NCI-H82 treated with DMSO at 0.1 percent for 48 hours (cell line): Measurements from ENCODE around the gene PADI1.

Experiments used
- DNase-seq: peaks from one replicate; lab custom pipeline; 2025; ENCODE audit not compliant: unreplicated experiment; lab: John Stamatoyannopoulos, UW

Gene PADI1

DNA sequence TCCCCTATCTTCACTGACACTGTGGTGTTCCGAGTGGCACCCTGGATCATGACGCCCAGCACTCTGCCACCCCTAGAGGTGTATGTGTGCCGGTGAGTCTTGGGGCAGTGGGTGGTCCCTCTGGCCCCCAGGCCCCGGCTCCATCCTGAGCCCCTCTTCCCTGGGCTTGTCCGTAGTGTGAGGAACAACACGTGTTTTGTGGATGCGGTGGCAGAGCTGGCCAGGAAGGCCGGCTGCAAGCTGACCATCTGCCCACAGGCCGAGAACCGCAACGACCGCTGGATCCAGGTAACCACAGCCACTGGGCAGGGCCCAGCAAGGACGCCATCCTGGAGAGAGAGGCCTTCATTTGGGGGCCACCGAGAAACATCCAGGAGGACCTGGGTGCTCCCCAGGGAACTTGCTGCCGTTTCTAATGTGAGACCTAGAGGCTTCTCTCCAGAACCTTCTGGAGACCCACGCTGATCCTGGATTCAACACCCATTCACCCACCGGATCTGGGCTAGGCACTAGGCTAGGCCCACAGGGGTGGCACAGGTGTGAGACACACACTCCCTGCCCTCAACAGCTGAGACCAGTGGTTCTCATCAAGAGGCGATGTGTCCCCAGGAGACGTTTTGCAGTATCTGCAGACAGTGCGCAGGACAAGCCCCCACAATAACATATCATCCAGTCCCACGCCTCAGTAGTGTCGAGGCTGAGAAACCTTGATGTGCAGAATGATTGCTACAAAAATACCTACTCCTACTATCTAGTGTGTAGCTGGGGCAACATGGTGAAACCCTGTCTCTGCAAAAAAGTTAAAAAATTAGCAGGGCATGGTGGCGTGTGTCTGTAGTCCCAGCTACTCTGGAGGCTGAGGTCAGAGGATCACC is 66.2 kb downstream of the PADI1 start:
- DNase-seq: no peak

- DNase-seq: no peak
Observed at GRCh38 chr1:17272066-17272465, 67.1 kb downstream of the PADI1 start.

GRCh38 chr1:17272646-17273045 is 67.7 kb downstream of the PADI1 start:
- DNase-seq: no peak

- no peak for DNase-seq
Observed at GRCh38 chr1:17273096-17273495, 68.2 kb downstream of the PADI1 start.

- DNase-seq: no peak
Observed at GRCh38 chr1:17274186-17275170, 69.5 kb downstream of the PADI1 start.

DNA sequence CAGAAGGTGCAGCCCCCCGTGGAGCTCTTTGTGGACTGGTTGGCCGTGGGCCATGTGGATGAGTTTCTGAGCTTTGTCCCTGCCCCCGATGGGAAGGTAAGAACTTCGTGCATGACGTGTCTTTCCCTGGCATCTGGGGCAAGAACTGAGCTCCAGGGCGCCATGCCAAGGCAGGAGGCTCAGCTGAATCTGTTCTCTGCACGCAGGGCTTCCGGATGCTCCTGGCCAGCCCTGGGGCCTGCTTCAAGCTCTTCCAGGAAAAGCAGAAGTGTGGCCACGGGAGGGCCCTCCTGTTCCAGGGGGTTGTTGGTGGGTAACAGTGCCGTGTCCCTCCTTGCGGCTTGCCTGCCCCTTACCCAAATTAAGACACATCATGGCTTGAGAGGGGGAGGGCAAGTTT is 71.6 kb downstream of the PADI1 start:
- DNase-seq: no peak

DNA sequence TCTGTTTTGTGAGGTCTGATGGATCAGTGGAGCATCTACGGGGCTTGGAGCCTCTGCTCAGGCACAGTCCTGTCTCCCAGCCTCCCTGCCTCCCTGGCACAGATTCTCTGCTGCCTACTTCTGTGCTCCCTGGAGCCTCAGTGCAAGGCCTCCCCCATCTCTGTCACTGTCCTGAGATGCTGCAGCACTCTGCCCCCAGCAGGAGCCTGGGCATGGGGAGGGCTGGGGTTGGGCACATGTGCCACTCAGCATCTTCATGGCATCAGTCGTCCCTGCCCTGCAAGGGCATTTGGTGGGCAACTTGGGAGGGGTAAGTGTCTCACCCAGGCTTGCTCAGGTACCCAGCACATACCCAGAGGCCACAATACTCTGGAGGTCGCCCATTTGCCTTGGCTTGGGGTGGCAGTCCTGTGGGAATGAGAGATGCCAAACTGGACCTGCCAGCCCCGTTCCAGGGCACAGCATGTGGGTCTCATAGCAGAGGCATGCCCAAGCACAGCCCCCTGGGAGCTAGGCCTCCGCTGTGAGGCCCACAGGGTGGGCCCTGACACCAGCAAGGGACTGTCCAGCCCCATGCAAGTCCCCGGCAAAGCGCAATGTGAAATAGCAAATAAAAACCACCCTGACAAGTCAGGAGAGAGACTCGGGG is 72.7 kb downstream of the PADI1 start:
- no peak for DNase-seq

GRCh38 chr1:17278996-17279830 is 74.3 kb downstream of the PADI1 start:
- no peak for DNase-seq

DNA sequence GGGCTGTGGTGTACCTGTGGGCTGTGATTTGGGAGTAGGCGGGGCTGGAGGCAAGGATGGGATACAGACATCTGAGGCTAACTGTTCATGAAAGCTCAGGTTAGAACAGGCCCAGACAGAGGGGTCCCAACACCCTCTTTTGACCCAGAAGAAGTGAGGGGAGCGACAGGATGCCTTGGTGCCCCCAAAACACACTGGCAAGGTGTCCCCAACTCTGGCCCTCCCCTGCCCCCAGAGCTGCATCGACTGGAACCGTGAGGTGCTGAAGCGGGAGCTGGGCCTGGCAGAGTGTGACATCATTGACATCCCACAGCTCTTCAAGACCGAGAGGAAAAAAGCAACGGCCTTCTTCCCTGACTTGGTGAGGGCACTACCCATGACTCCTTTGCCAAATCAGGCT is 75.5 kb downstream of the PADI1 start:
- DNase-seq: no peak

GRCh38 chr1:17280894-17281293 is 76.0 kb downstream of the PADI1 start:
- DNase-seq: no peak

- DNase-seq: no peak
Observed at GRCh38 chr1:17281775-17282181, 76.8 kb downstream of the PADI1 start.

GRCh38 chr1:17282836-17283235 is 77.9 kb downstream of the PADI1 start:
- DNase-seq: no peak

- no peak for DNase-seq
Observed at GRCh38 chr1:17286646-17287045, 81.7 kb downstream of the PADI1 start.

- no peak for DNase-seq
Observed at GRCh38 chr1:17287130-17287776, 82.3 kb downstream of the PADI1 start.

DNA sequence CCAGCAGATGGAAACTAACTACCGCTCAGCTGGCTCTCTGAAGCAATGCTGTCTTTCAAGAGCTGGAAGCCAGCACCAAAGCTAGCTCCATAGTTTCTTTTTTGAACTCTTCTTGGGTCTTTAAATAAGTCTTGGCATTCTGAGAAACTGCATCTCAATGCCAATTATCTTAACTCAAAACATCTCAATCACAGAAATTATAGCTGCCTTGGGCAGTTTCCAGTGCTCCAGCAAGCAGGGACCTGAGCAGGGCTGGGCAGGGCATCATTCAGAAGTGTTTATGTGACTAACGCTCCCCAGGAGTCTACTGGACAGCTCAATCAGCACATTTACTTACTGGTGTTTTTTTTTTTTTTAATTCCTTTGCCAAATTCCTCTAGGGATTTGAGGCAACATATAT is 84.8 kb downstream of the PADI1 start:
- DNase-seq: no peak

DNA sequence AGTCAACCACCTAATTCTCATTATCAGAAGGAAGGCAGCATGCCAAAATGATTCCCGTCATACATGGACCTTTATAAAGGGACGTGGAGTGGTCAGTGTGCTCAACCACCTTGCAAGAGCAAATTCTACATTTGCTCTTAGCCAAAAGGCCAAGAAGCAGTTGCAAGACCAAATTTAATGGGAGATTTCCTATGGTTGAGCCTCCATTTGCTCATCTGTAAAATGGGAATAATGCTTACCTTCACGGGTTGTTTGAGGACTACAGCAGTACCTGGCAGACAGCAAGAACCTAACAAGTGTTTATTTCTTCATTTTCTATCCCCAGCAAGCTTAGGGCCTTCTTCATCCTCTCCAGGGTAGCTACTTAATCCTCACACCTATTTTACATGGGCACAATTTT is 85.6 kb downstream of the PADI1 start:
- DNase-seq: no peak

DNA sequence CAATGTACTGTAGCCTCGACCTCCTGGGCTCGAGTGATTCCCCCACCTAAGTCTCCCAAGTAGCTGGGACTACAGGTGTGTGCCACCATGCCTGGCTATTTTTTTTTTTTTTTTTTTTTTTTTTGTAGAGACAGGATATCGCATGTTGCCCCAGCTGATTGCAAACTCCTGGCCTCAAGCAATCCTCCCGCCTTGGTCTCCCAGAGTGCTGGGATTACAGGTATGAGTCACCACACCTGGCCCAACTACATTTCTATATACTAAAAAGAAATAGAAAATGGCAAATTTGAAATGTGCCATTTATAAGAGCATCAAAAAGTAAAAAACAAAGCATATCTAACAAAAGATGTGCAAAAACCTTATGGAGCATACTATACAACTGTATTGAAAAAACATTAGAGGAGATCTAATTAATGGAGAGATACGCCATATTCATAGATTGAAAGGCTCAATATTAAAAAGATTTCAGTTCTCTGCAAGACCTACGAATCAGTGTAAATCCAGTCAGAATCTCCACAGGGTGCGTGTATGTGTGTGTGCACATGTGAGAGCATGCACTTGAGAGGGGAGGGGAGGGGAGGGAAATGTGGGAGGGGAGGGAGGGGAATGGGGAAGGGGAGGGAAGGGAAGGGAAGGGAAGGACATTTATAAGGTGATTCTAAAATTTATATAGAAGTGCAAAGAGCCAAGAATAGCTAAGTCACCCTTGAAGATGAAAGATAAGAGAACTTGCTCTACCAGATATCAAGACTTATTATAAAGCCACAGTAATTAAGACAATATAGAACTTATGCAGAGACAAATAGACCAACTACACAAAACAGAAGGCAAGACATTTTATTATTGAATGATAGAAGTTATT is 87.6 kb downstream of the PADI1 start:
- DNase-seq: no peak

GRCh38 chr1:17293681-17294425 is 88.9 kb downstream of the PADI1 start:
- no peak for DNase-seq
